ENCODE results near the gene TOMM34.

The TOMM34 gene

DNA sequence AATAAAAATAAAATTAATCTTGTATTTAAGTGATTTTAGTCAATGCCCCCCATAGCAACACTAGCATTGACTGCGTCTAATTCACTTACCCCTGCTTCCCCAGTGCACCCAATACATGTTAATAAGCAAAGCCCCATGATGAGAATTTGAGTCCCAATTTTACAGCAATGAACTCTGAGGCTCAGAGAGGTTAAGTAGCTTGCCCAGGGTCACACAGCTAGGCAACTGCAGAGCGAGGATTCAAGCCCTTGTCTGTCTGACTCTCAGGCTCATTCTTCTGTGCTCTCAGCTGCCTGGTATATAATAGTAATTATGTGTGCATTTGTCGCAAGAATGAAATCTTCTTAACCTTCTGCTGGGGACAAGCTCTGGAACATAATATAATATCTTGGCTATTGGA is 41.9 kb downstream of the TOMM34 start:
- no peak for DNase-seq

GRCh38 chr20:44917399-44917798 is 42.8 kb downstream of the TOMM34 start:
- H3K27me3 ChIP-seq: no peaks in the 10 kb centered on the region
- no peak overlapping the region for H3K27ac ChIP-seq
- intact Hi-C loops (cut with DNase I; ENCODE audit: low total_unique reads): no loop called here
- H3K4me3 ChIP-seq: no peak overlapping the region
- no peak for DNase-seq
- no peak for TF ChIP-seq CTCF (IDR thresholded peaks at IDR 0.05)
- peaks cover 0 to 37% (median 3%) of the 10 kb centered on the region in 3 donors for H3K36me3 ChIP-seq
- no peaks in the 10 kb centered on the region for H3K9me3 ChIP-seq
- no peaks in the 10 kb centered on the region for H3K4me1 ChIP-seq

More for the DNA sequence above, 41.9 kb downstream of the TOMM34 start:
- intact Hi-C loops (cut with DNase I; ENCODE audit: low total_unique reads): no loop called here
- no peaks in the 10 kb centered on the region for H3K27me3 ChIP-seq
- H3K27ac ChIP-seq: no peak overlapping the region
- no peak for TF ChIP-seq CTCF (IDR thresholded peaks at IDR 0.05)
- no peaks in the 10 kb centered on the region for H3K9me3 ChIP-seq
- no peaks in the 10 kb centered on the region for H3K4me1 ChIP-seq
- H3K36me3 ChIP-seq: peaks cover 0 to 37% (median 9%) of the 10 kb centered on the region in 3 donors
- no peak overlapping the region for H3K4me3 ChIP-seq

GRCh38 chr20:44916586-44916985 is 43.6 kb downstream of the TOMM34 start:
- Histone ChIP-seq H3K27me3 (no peaks in the 10 kb centered on the region), H3K4me3 (no peak overlapping the region), H3K36me3 (peaks cover 0 to 39% (median 0%) of the 10 kb centered on the region in 3 donors), H3K9me3 (no peaks in the 10 kb centered on the region), H3K4me1 (no peaks in the 10 kb centered on the region), H3K27ac (no peak overlapping the region)
- TF ChIP-seq CTCF (IDR thresholded peaks at IDR 0.05): no peak
- intact Hi-C loops (cut with DNase I; ENCODE audit: low total_unique reads): no loop called here
- no peak for DNase-seq

DNA sequence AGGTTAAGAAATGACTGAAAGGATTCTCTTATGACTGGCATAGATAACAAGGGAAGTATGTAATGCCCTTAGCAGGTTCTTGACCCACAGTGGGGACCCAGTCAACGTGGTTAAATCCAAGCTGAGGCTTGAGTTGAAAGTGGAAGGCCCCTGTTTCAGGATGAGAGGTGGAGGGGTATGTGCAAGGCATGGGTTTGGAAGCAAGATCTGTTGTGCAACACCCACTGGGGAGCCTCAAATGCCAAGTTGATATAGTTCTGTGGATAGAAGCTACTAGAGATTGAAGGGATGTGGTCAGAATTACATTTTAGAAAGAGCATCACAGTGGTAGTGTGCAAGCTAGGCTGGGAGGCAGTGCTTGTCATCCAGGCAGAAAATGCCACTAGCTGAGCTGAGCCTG is 45.3 kb downstream of the TOMM34 start:
- no peak overlapping the region for H3K4me3 ChIP-seq
- H3K9me3 ChIP-seq: no peaks in the 10 kb centered on the region
- no peak for TF ChIP-seq CTCF (IDR thresholded peaks at IDR 0.05)
- intact Hi-C loops (cut with DNase I; ENCODE audit: low total_unique reads): no loop called here
- peaks cover 0 to 39% (median 0%) of the 10 kb centered on the region in 3 donors for H3K36me3 ChIP-seq
- DNase-seq: no peak
- peaks cover 0 to 11% (median 7%) of the 10 kb centered on the region in 4 donors for H3K4me1 ChIP-seq
- H3K27me3 ChIP-seq: no peaks in the 10 kb centered on the region
- no peak overlapping the region for H3K27ac ChIP-seq

DNA sequence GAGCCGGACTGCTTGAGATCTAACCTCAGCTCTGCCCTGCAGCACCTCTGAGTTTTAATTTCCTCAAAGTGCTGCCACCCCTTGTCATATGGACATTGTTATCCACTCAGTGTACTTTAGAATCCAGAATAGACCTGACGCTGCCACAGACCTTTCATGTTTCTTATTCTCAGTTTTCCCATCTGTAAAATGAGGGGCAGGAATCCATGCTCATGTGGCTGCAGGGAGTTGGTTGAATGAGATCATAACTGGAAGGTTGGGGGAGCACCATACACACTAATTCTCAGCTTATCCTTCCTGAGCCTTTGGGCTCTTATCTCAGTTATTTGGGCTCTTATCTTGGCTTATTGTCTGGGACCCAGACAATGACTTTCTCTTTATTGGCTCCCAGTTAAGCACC is 48.0 kb downstream of the TOMM34 start:
- H3K27ac ChIP-seq: no peak overlapping the region
- no peak for TF ChIP-seq CTCF (IDR thresholded peaks at IDR 0.05)
- H3K9me3 ChIP-seq: no peaks in the 10 kb centered on the region
- H3K4me1 ChIP-seq: peaks cover 0 to 19% (median 13%) of the 10 kb centered on the region in 4 donors
- intact Hi-C loops (cut with DNase I; ENCODE audit: low total_unique reads): no loop called here
- H3K36me3 ChIP-seq: peaks cover 1 to 44% (median 7%) of the 10 kb centered on the region in 3 donors
- no peaks in the 10 kb centered on the region for H3K27me3 ChIP-seq
- DNase-seq: no peak
- H3K4me3 ChIP-seq: no peak overlapping the region
